ENCODE results near the gene STRA8. TPM values are rescaled to one million over a fixed set of nuclear protein-coding genes. Genes with fewer than 3 reads are reported as not detected.

The STRA8 gene
- total and polyA plus RNA-seq, 2 of the 13 experiments (the other 11 are each of a cell fraction or from before 2014, with no cell fraction given), result not detected

- intact Hi-C loops (cut with micrococcal nuclease; ENCODE audit: unreplicated experiment) (no loop called here), in situ Hi-C loops (cut with HindIII; ENCODE audit: extremely low pct_ligation_motif_present, low pct_unique_long_range_greater_than_20kb) (no loop called here)
- BruUV-seq (replicated peaks), result no TSS peak
- H3K9ac ChIP-seq (ENCODE audit: insufficient read depth, low read depth, low read length), result no peak overlapping the region
- H3K9me3 ChIP-seq (ENCODE audit: low read length), result no peaks in the 10 kb centered on the region
- H3K79me2 ChIP-seq (ENCODE audit: insufficient read depth, low read length), result no peaks in the 10 kb centered on the region
- DNase-seq (ENCODE audit: low spot score), result no peak
- H3K36me3 ChIP-seq (replicated peaks in 1 of 2; ENCODE audit: control insufficient read depth in 1 of 2, insufficient read depth in 2 of 2, low read length in 2 of 2), result peaks cover 2 to 57% of the 10 kb centered on the region in 2 experiments
- H3K4me2 ChIP-seq (ENCODE audit: low read depth, low read length), result no peak overlapping the region
- no peak for FAIRE-seq
- ChIA-PET CTCF (ENCODE audit: low intra/inter-chr PET ratio, low total read pairs) (no interaction called here), POLR2A (no interaction called here)
- no peak overlapping the region for H2AFZ ChIP-seq (ENCODE audit: low read length)
- H3K4me1 ChIP-seq (ENCODE audit: insufficient read depth, low read length), result peaks cover 3% of the 10 kb centered on the region
- TF ChIP-seq KDM3A (CRISPR knock-in tag; IDR thresholded peaks at IDR 0.05; ENCODE audit: low read depth) (no peak), SIN3A (IDR thresholded peaks at IDR 0.05; ENCODE audit: borderline replicate concordance, low read depth, low read length) (no peak), AGO2 (optimal IDR thresholded peaks at IDR 0.05; ENCODE audit: low read depth, low read length) (peak; percentile 26), HNF4A (CRISPR knock-in tag; IDR thresholded peaks at IDR 0.05) (no peak)
- H3K27ac ChIP-seq (ENCODE audit: extremely low read length, insufficient read depth, low read length), result no peak overlapping the region
- H3K4me3 ChIP-seq (replicated peaks in 1 of 3; ENCODE audit: insufficient read depth in 1 of 3, low read depth in 2 of 3, low read length in 3 of 3), result no peak overlapping the region
- ATAC-seq, result no peak
- 99% methylated on average over 9 of the region's 12 CpGs for WGBS (ENCODE audit: low lambda C conversion rate)
- H4K20me1 ChIP-seq (ENCODE audit: insufficient read depth, low read length), result no peaks in the 10 kb centered on the region
- H3K27me3 ChIP-seq (ENCODE audit: control insufficient read depth in 1 of 2, insufficient read depth in 2 of 2, low read length in 2 of 2), result no peaks in the 10 kb centered on the region
Observed at GRCh38 chr7:135188298-135188984, 45.2 kb upstream of the STRA8 start.

- DNase-seq (ENCODE audit: low spot score), result no peak
- Histone ChIP-seq H3K36me3 (replicated peaks in 1 of 2; ENCODE audit: control insufficient read depth in 1 of 2, insufficient read depth in 2 of 2, low read length in 2 of 2) (peaks cover 2 to 58% of the 10 kb centered on the region in 2 experiments), H4K20me1 (ENCODE audit: insufficient read depth, low read length) (no peaks in the 10 kb centered on the region), H3K27ac (ENCODE audit: extremely low read length, insufficient read depth, low read length) (no peak overlapping the region), H3K79me2 (ENCODE audit: insufficient read depth, low read length) (no peaks in the 10 kb centered on the region), H3K4me1 (ENCODE audit: insufficient read depth, low read length) (peaks cover 11% of the 10 kb centered on the region), H3K27me3 (ENCODE audit: control insufficient read depth in 1 of 2, insufficient read depth in 2 of 2, low read length in 2 of 2) (no peaks in the 10 kb centered on the region), H3K9me3 (ENCODE audit: low read length) (no peaks in the 10 kb centered on the region), H3K9ac (ENCODE audit: insufficient read depth, low read depth, low read length) (no peak overlapping the region), H3K4me3 (replicated peaks in 1 of 3; ENCODE audit: insufficient read depth in 1 of 3, low read depth in 2 of 3, low read length in 3 of 3) (no peak overlapping the region), H2AFZ (ENCODE audit: low read length) (no peak overlapping the region), H3K4me2 (ENCODE audit: low read depth, low read length) (no peak overlapping the region)
- WGBS (ENCODE audit: low lambda C conversion rate), result 93% methylated on average over 6 of the region's 6 CpGs
- intact Hi-C loops (cut with micrococcal nuclease; ENCODE audit: unreplicated experiment) (no loop called here), in situ Hi-C loops (cut with HindIII; ENCODE audit: extremely low pct_ligation_motif_present, low pct_unique_long_range_greater_than_20kb) (no loop called here)
- CTCF ChIA-PET (ENCODE audit: low intra/inter-chr PET ratio, low total read pairs), result no interaction called here
- ATAC-seq, result no peak
- TF ChIP-seq MAFF (IDR thresholded peaks at IDR 0.05; ENCODE audit: low read depth, low read length) (peak; percentile 83), SALL1 (CRISPR knock-in tag; IDR thresholded peaks at IDR 0.05) (no peak), MAFK (conservative IDR thresholded peaks at IDR 0.05 in 1 of 2, IDR thresholded peaks at IDR 0.05 in 1 of 2; ENCODE audit: low read length in 2 of 2) (peak; percentile 77 to 89)
- POLR2A ChIA-PET, result no interaction called here
- no TSS peak for BruUV-seq (replicated peaks)
- FAIRE-seq, result no peak
Observed at GRCh38 chr7:135189221-135189662, 44.4 kb upstream of the STRA8 start.
